HG02852 (cell line): ENCODE data around the gene DMXL1.
"Not testable (repeated sequence)": the region's sequence is repeated elsewhere in the genome, so short reads cannot be mapped to it uniquely, and the experiment has no call there.

Experiments used
- ATAC-seq: cut with Tn5 transposase; IDR thresholded peaks from one replicate; pipeline ENCODE4 v1.9.1; 2021; ENCODE audit warnings: mild to moderate bottlenecking, moderate library complexity; ENCODE audit not compliant: unreplicated experiment

DMXL1 gene

GRCh38 chr5:119067450-119067849, 3.4 kb upstream of the DMXL1 start:
- ATAC-seq: no peak

GRCh38 chr5:119070578-119070827, 384 bp upstream of the DMXL1 start:
- ATAC-seq: peak; percentile 55

- ATAC-seq: peak; percentile 5
Observed at GRCh38 chr5:119071561-119071995, 691 bp downstream of the DMXL1 start.

- ATAC-seq: no peak
Observed at GRCh38 chr5:119072496-119072895, 1.6 kb downstream of the DMXL1 start.

- not testable (repeated sequence) for ATAC-seq
Observed at GRCh38 chr5:119073746-119074337, 3.0 kb downstream of the DMXL1 start.

GRCh38 chr5:119074419-119074818, 3.5 kb downstream of the DMXL1 start:
- ATAC-seq: peak; percentile 13

GRCh38 chr5:119075269-119075668, 4.4 kb downstream of the DMXL1 start:
- not testable (repeated sequence) for ATAC-seq

GRCh38 chr5:119076080-119076479, 5.2 kb downstream of the DMXL1 start:
- ATAC-seq: no peak

GRCh38 chr5:119077444-119077843, 6.6 kb downstream of the DMXL1 start:
- ATAC-seq: no peak

GRCh38 chr5:119078071-119078846, 7.4 kb downstream of the DMXL1 start:
- no peak for ATAC-seq

- ATAC-seq: no peak
Observed at GRCh38 chr5:119078861-119079260, 8.0 kb downstream of the DMXL1 start.

- peak; percentile 45 for ATAC-seq
Observed at GRCh38 chr5:119079318-119079921, 8.5 kb downstream of the DMXL1 start.

- ATAC-seq: no peak
Observed at GRCh38 chr5:119080936-119081335, 10.0 kb downstream of the DMXL1 start.

- no peak for ATAC-seq
Observed at GRCh38 chr5:119082691-119083090, 11.8 kb downstream of the DMXL1 start.

- ATAC-seq: peak; percentile 60
Observed at GRCh38 chr5:119083679-119084078, 12.8 kb downstream of the DMXL1 start.

- no peak for ATAC-seq
Observed at GRCh38 chr5:119088438-119088837, 17.6 kb downstream of the DMXL1 start.

GRCh38 chr5:119095611-119096010, 24.7 kb downstream of the DMXL1 start:
- ATAC-seq: no peak

- no peak for ATAC-seq
Observed at GRCh38 chr5:119105971-119106370, 35.1 kb downstream of the DMXL1 start.

- no peak for ATAC-seq
Observed at GRCh38 chr5:119112151-119112550, 41.3 kb downstream of the DMXL1 start.

- ATAC-seq: no peak
Observed at GRCh38 chr5:119117237-119117636, 46.4 kb downstream of the DMXL1 start.

GRCh38 chr5:119118000-119118399, 47.1 kb downstream of the DMXL1 start:
- no peak for ATAC-seq

- ATAC-seq: no peak
Observed at GRCh38 chr5:119120893-119121292, 50.0 kb downstream of the DMXL1 start.
